HCEC 1CT (cell line): ENCODE measurements around the gene SPTLC2.
A peak's percentile ranks its signal among the peaks of the same experiment; 100 is the strongest.
"Not testable (repeated sequence)": the region's sequence is repeated elsewhere in the genome, so short reads cannot be mapped to it uniquely, and the experiment has no call there.

Experiments
- DNase-seq: peaks from one replicate; pipeline ENCODE4 v3.0.0-alpha.2; 2017

Gene SPTLC2, protein sequence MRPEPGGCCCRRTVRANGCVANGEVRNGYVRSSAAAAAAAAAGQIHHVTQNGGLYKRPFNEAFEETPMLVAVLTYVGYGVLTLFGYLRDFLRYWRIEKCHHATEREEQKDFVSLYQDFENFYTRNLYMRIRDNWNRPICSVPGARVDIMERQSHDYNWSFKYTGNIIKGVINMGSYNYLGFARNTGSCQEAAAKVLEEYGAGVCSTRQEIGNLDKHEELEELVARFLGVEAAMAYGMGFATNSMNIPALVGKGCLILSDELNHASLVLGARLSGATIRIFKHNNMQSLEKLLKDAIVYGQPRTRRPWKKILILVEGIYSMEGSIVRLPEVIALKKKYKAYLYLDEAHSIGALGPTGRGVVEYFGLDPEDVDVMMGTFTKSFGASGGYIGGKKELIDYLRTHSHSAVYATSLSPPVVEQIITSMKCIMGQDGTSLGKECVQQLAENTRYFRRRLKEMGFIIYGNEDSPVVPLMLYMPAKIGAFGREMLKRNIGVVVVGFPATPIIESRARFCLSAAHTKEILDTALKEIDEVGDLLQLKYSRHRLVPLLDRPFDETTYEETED

DNA sequence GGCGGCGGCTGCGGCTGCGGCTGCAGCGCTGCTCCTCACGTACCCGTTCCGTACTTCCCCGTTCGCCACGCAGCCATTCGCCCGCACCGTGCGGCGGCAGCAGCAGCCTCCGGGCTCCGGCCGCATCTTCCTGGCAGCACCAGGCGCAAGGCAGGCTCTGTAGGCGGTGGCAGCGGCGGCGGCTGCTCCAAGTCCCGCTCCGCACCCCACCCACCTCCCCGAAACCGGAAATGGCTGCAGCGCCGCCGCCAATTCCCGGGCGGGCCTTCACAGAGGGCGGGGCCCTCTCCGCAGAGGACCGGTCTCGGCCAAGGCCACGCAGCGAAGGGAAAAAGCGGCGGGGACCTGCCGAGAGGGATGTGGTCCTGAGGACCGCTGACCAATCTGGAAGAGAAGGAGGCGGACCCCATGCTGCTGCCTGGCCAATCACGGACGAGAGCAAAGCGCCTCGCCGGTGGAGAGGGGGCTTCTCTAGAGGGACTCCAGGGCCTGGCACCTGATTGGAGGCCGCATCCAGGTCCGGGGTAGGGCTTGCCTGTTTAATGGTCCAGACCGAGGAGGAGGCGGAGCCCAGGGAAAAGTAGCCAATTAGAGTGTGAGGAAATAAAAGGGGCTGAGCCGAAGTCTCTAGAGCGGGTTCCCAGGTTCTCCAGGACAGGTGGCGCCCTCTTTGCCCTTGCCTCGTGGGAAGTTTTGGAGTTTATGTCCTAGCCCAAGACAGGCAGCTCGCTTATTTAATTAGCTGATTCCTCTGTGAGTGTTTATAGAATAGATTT lies at the start of gene SPTLC2:
SPTLC2 (minus strand) TSS at position 184 of the 776 bp plus-strand sequence; CDS start at position 126, 58 bp downstream.
- peak; percentile 97 for DNase-seq

DNA sequence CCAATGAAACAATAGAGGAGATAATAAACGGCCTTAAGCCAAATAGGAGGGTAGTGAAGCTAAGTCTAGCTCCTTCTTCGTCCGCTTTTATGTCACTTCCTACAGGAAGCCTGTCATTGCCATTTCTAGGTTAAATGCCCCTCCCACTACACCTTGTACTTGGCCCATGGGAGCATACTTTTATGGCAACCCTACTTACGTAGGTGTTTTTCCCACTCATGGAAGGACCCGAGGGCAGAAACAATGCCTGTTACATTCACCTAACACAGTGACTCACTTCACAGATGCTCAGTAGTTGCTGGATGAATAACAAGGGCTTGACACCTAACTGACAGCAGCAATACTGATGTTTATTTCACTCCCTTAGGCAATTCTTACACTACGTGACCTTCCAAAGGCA lies 46.9 kb upstream of the SPTLC2 start:
- no peak for DNase-seq

DNA sequence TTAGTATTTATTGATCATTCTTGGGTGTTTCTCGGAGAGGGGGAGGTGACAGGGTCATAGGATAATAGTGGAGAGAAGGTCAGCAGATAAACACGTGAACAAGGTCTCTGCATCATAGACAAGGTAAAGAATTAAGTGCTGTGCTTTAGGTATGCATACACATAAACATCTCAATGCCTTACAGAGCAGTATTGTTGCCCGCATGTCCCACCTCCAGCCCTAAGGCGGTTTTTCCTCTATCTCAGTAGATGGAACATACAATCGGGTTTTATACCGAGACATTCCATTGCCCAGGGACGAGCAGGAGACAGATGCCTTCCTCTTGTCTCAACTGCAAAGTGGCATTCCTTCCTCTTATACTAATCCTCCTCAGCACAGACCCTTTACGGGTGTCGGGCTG lies 45.1 kb upstream of the SPTLC2 start:
- DNase-seq: not testable (repeated sequence)

DNA sequence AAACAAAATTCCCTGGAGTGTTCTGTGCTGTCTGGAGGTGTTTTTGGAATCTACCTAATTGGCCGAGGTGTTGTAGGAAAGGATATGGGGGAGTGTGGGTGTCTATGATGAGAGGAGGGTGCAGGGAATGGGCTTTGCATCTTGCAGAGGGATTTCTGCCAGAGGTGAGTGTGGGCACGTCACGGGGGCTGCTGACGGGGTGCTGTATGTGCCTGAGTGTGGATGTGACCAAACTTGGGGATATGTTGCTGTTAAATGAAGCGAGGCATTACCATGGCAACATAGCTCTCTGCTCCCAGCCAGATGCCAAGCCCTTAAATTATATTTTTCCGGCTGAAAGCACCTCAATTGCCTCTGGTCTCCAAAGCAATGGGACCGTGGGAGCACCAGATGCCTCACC lies 44.3 kb upstream of the SPTLC2 start:
- no peak for DNase-seq

DNA sequence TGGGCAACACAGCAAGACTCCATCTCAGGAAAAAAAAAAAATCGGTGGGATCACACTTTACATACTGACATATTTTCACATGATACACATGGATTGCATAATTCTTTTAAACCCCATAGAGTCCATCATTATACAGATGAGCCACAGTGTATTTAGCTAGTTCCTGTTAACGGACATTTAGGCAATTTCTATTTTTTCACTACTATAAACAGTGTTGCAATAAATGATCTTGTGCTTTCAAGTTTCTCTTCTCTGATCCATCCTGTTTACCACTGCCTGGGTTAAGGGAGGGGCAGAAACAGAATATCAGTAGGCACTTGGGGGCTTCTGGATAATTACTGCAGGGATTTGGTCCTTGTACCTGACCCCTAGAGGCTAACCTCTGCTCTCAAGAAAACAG lies 43.4 kb upstream of the SPTLC2 start:
- peak; percentile 69 for DNase-seq

- no peak for DNase-seq
Measured at GRCh38 chr14:77657280-77657679, 40.8 kb upstream of the SPTLC2 start.

DNA sequence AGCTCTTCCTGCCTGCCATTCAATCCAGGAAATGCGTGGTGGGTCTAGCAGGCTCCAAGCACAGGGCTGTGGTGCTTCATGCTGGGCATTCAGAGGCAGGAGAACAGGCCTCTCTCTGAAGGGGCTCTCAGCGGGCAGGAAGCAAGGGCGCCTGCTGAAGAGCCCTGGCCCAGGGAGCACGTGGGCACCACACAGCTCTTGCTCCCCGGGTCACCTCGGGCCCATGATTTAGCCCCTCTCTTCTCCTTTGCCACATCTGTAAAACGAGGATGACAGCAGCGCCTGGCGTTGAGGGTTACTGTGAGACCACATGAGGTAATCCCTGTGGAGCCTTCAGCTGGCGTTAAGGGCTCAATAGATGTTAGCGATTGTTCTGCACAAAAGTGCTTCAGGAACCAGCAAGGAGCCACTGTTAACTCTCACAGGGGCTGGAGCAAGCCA lies 37.6 kb upstream of the SPTLC2 start:
- DNase-seq: no peak

- DNase-seq: peak; percentile 4
Measured at GRCh38 chr14:77649326-77649725, 32.9 kb upstream of the SPTLC2 start.

DNA sequence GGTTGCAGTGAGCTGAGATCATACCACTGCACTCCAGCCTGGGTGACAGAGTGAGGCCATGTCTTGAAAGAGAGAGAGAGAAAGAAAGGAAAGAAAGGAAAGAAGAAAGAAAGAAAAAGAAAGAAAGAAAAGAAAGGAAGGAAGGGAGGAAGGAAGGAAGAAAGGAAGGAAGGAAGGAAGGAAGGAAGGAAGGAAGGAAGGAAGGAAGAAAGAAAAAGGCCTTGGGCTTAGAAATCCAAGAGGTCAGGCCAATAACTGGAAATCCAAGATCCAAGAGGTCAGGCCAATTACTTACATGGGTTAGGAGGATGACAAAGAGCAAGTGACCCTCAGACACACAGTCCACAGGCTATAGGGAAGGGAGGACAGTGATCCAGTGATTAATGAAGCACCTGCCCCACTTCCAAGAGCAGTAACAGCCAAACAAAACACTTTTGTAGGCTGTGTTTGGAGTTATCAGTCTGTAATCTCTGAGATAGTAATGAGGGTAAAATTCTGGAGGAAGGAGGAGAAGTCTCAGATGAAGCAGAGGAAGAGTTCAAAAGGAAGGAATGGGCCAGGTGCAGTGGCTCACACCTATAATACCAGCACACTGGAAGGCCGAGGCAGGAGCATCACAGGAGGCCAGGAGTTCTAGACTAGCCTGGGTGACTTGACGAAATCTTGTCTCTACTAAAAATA lies 32.2 kb upstream of the SPTLC2 start:
- no peak for DNase-seq

GRCh38 chr14:77647853-77648252 lies 31.4 kb upstream of the SPTLC2 start:
- no peak for DNase-seq

DNA sequence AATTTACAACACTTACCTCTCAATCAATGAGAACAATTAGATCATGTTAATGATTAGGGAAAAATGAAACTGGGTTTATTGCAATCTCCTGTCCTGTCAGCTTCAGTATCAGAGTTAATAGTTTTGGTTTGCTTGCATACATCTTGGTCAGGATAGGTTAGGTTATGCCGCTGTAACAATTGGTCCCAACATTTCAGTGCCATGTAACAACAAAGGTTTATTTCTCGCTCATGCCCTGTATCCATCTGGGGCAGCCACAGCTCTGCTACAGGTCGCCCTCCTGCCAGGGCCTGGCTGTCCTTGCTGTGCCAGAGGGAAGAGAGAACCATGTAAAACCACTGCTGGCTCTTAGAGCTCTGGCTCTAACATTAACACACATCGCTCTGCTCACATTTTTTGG lies 30.5 kb upstream of the SPTLC2 start:
- no peak for DNase-seq

GRCh38 chr14:77645520-77646230 lies 29.2 kb upstream of the SPTLC2 start:
- DNase-seq: no peak

DNA sequence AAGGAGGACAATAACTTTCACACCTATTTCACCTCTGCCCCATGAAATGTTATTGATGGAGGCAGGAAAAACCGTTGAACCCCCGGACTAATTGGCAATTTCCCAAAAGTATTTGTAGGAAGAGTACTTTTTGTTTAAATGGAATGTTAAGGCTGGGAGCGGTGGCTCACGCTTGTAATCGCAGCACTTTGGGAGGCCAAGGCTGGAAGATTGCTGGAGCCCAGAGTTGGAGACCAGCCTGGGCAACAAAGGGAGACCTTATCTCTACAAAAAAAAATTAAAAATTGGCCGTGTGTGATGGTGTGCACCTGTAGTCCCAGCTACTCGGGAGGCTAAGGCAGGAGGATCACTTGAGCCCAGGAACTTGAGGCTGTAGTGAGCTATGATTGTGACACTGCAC lies 26.0 kb upstream of the SPTLC2 start:
- DNase-seq: no peak

DNA sequence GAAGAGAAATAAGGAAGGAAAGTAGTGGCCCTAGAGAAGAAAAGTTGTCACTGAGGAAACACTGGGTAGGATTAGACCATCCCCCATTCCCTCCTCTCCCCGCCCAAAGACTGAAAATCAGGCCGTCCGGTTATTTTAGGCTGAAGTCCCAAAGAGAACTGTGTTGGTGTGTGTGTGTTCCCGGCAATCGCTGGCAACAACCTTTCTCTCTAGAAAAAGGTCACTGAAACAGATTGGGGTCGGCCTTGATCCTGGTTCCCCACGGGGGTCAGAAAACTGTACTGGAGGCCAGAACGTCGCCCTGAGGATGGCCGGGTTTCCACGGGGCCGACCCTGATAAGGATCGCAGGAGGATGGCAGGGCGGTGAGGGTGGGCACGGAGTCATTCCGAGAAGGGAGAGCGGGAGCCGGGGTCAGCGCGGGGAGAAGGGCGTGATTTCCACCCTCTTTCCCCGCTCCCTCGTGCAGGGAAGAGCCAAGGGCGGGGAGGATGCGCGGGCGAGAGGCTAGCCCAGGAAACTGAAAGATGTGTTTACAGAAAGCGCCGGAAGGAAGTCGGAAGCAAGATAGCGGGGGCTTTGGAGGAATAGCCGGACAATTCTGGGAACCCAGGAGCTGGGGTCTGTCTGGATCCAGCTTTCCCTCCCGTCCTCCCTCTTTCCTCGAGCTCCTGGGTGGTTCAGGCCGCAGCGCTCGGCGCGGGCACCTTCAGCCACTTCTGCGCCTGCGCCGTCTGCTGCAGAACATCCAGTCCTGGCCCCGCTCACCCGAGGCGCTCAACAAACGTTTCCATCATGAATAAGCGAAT lies 25.3 kb upstream of the SPTLC2 start:
- no peak for DNase-seq

DNA sequence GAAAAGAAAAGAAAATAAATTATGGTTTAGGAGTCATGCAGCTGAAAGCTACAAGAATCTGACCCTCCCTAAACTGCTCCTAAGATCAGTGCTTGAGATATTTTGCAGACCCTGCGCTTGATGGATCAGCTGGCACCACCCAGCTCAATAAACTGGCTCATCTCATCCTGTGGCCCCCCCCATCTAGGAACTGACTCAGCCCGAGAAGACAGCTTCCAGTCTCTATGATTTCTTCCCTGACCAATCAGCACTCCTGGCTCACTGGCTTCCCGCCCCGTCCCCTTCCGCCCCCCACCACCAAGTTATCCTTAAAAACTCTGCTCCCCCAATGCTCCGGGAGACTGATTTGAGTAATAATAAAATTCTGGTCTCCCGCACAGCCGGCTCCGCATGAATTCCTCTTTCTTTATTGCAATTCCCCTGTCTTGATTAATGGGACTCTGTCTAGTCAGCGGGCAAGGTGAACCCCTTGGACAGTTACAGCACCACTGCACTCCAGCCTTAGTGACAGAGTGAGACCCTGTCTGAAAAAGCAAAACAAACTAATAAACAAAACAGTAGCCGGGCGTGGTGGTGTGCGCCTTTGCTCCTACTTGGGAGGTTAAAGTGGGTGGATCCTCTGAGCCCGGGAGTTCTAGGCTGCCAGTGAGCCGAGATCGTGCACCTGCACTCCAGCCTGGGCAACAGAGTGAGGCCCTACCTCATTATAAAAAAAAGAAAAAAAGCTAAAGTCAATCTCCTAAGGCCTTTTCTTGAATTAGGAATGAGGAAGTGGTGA lies 24.5 kb upstream of the SPTLC2 start:
- DNase-seq: no peak

DNA sequence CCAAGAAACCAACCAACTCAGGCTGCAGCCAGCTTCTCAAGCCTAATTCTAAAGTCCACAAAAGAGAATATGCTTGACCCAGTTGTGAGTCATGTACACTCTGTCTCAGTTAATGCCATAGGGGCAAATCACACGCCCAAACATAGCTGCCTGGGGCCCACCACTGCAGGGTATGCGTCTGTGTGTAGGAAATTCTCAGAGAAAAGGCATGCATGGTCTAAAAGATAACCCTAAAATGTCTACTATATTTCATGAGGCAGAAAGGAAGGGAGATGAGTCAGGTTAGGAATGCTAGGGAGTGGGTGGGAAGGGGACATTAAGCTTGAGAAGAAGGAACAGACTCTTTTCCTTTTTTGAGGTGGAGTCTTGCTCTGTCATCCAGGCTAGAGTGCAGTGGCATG lies 22.3 kb upstream of the SPTLC2 start:
- peak; percentile 76 for DNase-seq

- not testable (repeated sequence) for DNase-seq
Measured at GRCh38 chr14:77635869-77636268, 19.4 kb upstream of the SPTLC2 start.

- not testable (repeated sequence) for DNase-seq
Measured at GRCh38 chr14:77635466-77635865, 19.0 kb upstream of the SPTLC2 start.

DNA sequence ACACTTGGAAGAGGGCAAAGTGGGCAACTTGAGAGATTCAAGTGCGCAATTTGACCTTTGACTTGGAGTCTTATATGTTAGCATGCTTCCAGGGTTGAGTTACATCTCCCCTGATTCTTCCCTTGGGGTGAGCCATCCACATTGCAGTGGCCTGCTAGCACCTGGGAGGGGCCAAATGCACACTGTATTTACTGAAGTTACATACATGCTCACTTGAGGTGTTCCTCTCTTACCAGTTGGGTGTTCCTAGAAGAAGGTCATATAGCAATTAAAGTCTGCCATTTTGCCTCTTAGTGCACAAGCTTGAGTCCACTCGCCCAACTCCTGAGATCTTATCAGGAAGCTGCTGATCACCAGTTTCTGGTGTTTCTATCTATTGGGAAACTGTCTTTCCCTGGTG lies 13.7 kb upstream of the SPTLC2 start:
- DNase-seq: no peak

GRCh38 chr14:77625360-77625759 lies 8.9 kb upstream of the SPTLC2 start:
- no peak for DNase-seq

DNA sequence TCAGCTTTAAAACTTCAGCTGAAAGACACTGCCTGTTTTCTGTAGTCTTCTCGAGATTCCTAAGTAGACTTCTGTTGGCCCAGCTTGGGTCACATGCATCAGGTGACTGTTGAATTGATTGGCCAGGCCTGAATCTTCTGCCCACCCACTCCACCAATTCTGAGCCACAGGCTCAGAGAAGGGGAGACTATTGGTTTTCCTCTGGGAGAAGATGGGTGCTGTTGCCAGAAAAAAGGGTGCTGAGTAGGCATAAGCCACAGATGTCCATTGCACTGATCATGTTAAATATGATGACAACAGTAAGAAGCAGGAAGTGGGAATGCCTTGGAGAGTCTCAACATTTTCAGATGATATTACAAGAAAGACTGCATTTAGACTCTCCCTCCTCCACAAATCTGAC lies 6.8 kb upstream of the SPTLC2 start:
- DNase-seq: no peak
